Amniotic epithelial cell (primary cell): ENCODE measurements around the gene TMIGD2.
A peak's percentile ranks its signal among the peaks of the same experiment; 100 is the strongest.
"Not testable (repeated sequence)": the region's sequence is repeated elsewhere in the genome, so short reads cannot be mapped to it uniquely, and the experiment has no call there.

Experiments
- DNase-seq: peaks from one replicate; pipeline ENCODE4 v3.0.0-alpha.2; 2010; ENCODE audit warnings: low read depth

TMIGD2 gene

GRCh38 chr19:4266253-4267000, 35.8 kb downstream of the TMIGD2 start:
- DNase-seq = no peak

- no peak for DNase-seq
These were observed 37.4 kb downstream of the TMIGD2 start for GRCh38 chr19:4264812-4265211.

DNA sequence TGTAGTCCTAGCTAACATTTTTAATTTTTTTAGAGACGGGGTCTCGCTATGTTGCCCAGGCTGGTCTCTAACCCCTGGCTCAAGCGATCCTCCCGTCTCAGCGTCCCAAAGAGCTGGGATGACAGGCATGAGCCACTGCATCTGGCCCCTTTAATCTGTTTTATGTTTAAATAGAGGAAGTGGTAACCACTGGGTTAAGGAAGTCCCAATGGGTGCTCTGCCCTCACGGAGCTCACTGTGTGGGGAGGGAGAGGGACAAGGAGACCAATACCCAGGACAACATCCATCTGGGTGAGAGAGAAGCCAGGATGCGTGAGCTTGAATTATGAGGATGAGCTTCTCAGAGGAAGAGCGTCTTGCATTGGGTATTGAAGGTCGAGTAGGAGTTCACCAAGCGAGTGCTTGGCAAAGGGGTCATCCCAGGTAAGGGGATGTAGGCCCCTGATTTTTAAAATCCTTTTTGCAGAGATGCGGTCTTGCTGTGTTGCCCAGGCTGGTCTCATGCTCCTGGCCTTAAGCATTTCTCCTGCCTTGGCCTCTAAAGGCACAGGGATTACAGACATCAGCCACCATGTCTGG, 41.5 kb downstream of the TMIGD2 start:
- no peak for DNase-seq

GRCh38 chr19:4258181-4258580, 44.0 kb downstream of the TMIGD2 start:
- no peak for DNase-seq

DNA sequence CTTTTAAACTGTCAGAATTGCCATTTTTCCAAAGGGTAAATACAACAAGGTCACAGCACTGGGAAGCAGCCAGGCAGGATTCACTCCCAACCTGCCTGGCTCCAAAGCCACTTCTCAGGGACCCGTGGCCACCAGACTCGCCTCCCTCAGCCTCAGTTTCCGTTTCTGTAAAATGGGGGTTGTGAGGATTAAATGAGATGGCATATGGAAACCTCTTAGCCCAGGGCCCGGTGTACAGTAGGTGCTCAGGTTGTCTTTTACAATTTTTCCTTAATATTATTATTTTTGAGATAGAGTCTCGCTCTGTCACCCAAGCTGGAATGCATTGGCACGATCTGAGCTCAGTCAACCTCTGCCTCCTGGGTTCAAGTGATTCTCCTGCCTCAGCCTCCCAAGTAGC, 45.2 kb downstream of the TMIGD2 start:
- DNase-seq = no peak

DNA sequence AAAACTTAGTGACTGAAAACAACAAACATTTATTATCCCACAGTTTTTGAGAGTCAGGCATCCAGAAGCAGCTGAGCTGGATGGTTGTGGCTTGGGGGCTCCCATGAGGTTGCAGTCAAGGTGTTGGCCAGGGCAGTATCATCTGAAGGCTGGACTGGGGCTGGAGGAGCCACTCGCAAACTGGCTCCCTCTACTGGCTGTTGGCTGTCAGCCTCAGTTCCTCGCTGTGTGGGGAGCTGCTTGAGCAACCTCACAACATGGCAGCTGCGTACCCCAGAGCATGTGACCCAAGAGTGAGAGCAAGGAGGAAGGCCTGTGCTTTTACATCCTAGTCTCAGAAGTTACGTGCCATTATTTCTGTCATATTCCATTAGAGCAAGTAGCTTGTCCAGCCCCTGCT, 45.6 kb downstream of the TMIGD2 start:
- DNase-seq = no peak

GRCh38 chr19:4246767-4247593, 55.2 kb downstream of the TMIGD2 start, which contains the start of gene YJU2:
YJU2 (plus strand) TSS chr19:4247080; CDS start chr19:4247147, 67 bp downstream.
- DNase-seq = peak; percentile 99

- not testable (repeated sequence) for DNase-seq
These were observed 56.3 kb downstream of the TMIGD2 start for GRCh38 chr19:4245938-4246337.
